Endothelial cell of umbilical vein (primary cell): Measurements from ENCODE around the gene TIMP4. TPM values are rescaled to one million over a fixed set of nuclear protein-coding genes. Genes with fewer than 3 reads are reported as not detected.
A peak's percentile ranks its signal among the peaks of the same experiment; 100 is the strongest.

Experiments
- BruUV-seq: library from RNA; stranded (reverse); fragments of 400-500 nt; replicated peaks from 2 replicates; lab custom pipeline; 2021; lab: Mats Ljungman, UMichigan
- CTCF ChIA-PET: fragments of 300-600, 350-600 bp; sonication (Branson Sonifier 250); formaldehyde crosslinking; loops from one replicate; lab custom pipeline; 2021; ENCODE audit warnings: antibody characterized with exemption, inconsistent platforms; lab: Charles Lee
- POLR2A ChIA-PET: fragments of 300-600, 350-600 bp; sonication (Branson Sonifier 250); formaldehyde crosslinking; loops from one replicate; lab custom pipeline; 2021; ENCODE audit warnings: antibody characterized with exemption, inconsistent platforms; lab: Charles Lee
- DNase-seq: peaks from one replicate; pipeline ENCODE4 v3.0.0-alpha.2; 2011; ENCODE audit warnings: low read depth, low spot score
- FAIRE-seq: peaks from 2 replicates; lab custom pipeline; 2011; peaks lifted over from hg19 to GRCh38; lab: Jason Lieb, UNC
- H2AFZ ChIP-seq: 2 replicates; pipeline ENCODE4 v1.6.0; 2012; ENCODE audit warnings: low read depth, low read length, control low read depth, inconsistent platforms
- H3K27ac ChIP-seq: 2 replicates; pipeline ENCODE4 v1.5.1; 2011; ENCODE audit warnings: low read depth, mild to moderate bottlenecking, control low read depth, low read length, moderate library complexity; ENCODE audit not compliant: insufficient read depth
- H3K27me3 ChIP-seq, 2 experiments: 2 replicates each; pipeline versions ENCODE4 v1.6.0 to v1.6.1; 2011; ENCODE audit warnings: low read length in 2 of 2, mixed read lengths in 1 of 2; ENCODE audit not compliant: control insufficient read depth in 2 of 2, insufficient read depth in 2 of 2
- H3K36me3 ChIP-seq, 2 experiments: 2 replicates in 1 of 2; 3 replicates in 1 of 2; pipeline ENCODE4 v1.5.1; 2011; ENCODE audit warnings: low read length in 2 of 2, mild to moderate bottlenecking in 1 of 2, moderate library complexity in 1 of 2; ENCODE audit not compliant: control insufficient read depth in 2 of 2, insufficient read depth in 2 of 2; ENCODE audit errors: extremely low read depth in 1 of 2
- H3K4me1 ChIP-seq: 3 replicates; pipeline ENCODE4 v1.5.1; 2011; ENCODE audit warnings: mild to moderate bottlenecking, low read length; ENCODE audit not compliant: control insufficient read depth, insufficient read depth; ENCODE audit errors: extremely low read depth
- H3K4me2 ChIP-seq: 2 replicates; pipeline ENCODE4 v1.6.1; 2011; ENCODE audit warnings: low read length, control low read depth, mixed read lengths; ENCODE audit not compliant: insufficient read depth
- H3K4me3 ChIP-seq, 3 experiments: fragments of 200-600 bp in 1 of 3; sonication (generic), shearing (Covaris generic) in 1 of 3; replicated peaks in 1 of 3; 2 replicates each; pipeline ENCODE4 v1.5.1; 2011 to 2016; ENCODE audit warnings: control low read depth in 3 of 3, low read length in 3 of 3, mild to moderate bottlenecking in 2 of 3, inconsistent platforms in 1 of 3, low read depth in 1 of 3, moderate library complexity in 1 of 3; ENCODE audit not compliant: insufficient read depth in 1 of 3
- H3K79me2 ChIP-seq: 2 replicates; pipeline ENCODE4 v1.6.0; 2012; ENCODE audit warnings: low read length, inconsistent platforms; ENCODE audit not compliant: control insufficient read depth, insufficient read depth
- H3K9ac ChIP-seq: replicated peaks from 2 replicates; pipeline ENCODE3; 2011; ENCODE audit warnings: low read length, control low read depth; ENCODE audit not compliant: insufficient read depth; ENCODE audit errors: extremely low read depth
- H3K9me1 ChIP-seq: replicated peaks from 3 replicates; pipeline ENCODE4 v1.6.0; 2011; ENCODE audit warnings: mild to moderate bottlenecking, low read length; ENCODE audit not compliant: control insufficient read depth, insufficient read depth; ENCODE audit errors: extremely low read depth
- H3K9me3 ChIP-seq: replicated peaks from 2 replicates; pipeline ENCODE4 v1.5.1; 2012; ENCODE audit warnings: low read length, inconsistent platforms; ENCODE audit not compliant: control insufficient read depth, insufficient read depth
- H4K20me1 ChIP-seq: replicated peaks from 2 replicates; pipeline ENCODE3; 2011; ENCODE audit warnings: mild to moderate bottlenecking, low read length; ENCODE audit not compliant: control insufficient read depth, insufficient read depth; ENCODE audit errors: extremely low read depth
- FOS ChIP-seq: IDR thresholded peaks from 2 replicates; pipeline ENCODE4 v1.6.1; 2011; ENCODE audit warnings: mild to moderate bottlenecking, low read length, moderate library complexity, borderline replicate concordance; ENCODE audit not compliant: insufficient read depth
- JUN ChIP-seq: IDR thresholded peaks from 2 replicates; pipeline ENCODE4 v1.6.1; 2011; ENCODE audit warnings: borderline replicate concordance, low read depth; ENCODE audit not compliant: insufficient read length, insufficient read depth
- POLR2A ChIP-seq: IDR thresholded peaks from 2 replicates; pipeline ENCODE4 v1.6.1; 2012; ENCODE audit warnings: low read depth, mild to moderate bottlenecking, control low read depth, low read length
- dilution Hi-C: fragments of 300-500 bp; cut with MboI; formaldehyde crosslinking; loops from one replicate; pipeline ENCODE4 v1.15.0; 2019; ENCODE audit warnings: low sequenced_read_pairs; ENCODE audit not compliant: extremely low pct_ligation_motif_present
- intact Hi-C: fragments of 100-400 bp; cut with micrococcal nuclease; formaldehyde crosslinking; loops from one replicate; pipeline ENCODE4 v1.10.0; 2022
- polyA plus RNA-seq, 4 experiments: library from polyadenylated mRNA; depleted of rRNA in 3 of 4; stranded (reverse) in 3 of 4; unstranded in 1 of 4; fragments of >200 nt; gene quantifications; 2 replicates each; pipeline versions ENCODE4 v1.2.1 to v1.2.3, GENCODE V29; 2011 to 2012; ENCODE audit warnings: missing spikeins in 1 of 4
- total RNA-seq: library from RNA; stranded (reverse); gene quantifications from 2 replicates; pipeline ENCODE4 v1.2.3, GENCODE V29; 2021
- TF ChIP-seq, protein P1 (sequence below), 2 donors: IDR thresholded peaks; 1 replicate in 1 of 2; 2 replicates in 1 of 2; pipeline ENCODE4 v1.5.1; 2011; ENCODE audit warnings: low read length in 2 of 2, mild to moderate bottlenecking in 2 of 2, moderate library complexity in 2 of 2, control low read depth in 1 of 2, inconsistent platforms in 1 of 2, low read depth in 1 of 2; ENCODE audit not compliant: insufficient read depth in 1 of 2; ENCODE audit errors: extremely low read depth in 1 of 2

TIMP4 gene
- total and polyA plus RNA-seq, 2 donors (not counting 3 experiments of a cell fraction or from before 2014, with no cell fraction given): 0.07 to 0.40 TPM

GRCh38 chr3:12165909-12166308 lies 7.2 kb upstream of the TIMP4 start:
- no peak overlapping the region for H3K4me3 ChIP-seq

GRCh38 chr3:12159227-12159601 lies 502 bp upstream of the TIMP4 start:
- POLR2A ChIA-PET: no interaction called here

More at GRCh38 chr3:12165909-12166308, 7.2 kb upstream of the TIMP4 start:
- no peaks in the 10 kb centered on the region for H4K20me1 ChIP-seq
- TF ChIP-seq POLR2A (no peak), FOS (no peak)
- dilution Hi-C loops (no loop called here), intact Hi-C loops (no loop called here)
- no peaks in the 10 kb centered on the region for H3K9me3 ChIP-seq
- FAIRE-seq (no peak), DNase-seq (no peak)
- H3K27me3 ChIP-seq: peaks cover 3 to 4% of the 10 kb centered on the region in 2 experiments
- CTCF ChIA-PET: no interaction called here
- BruUV-seq: no TSS peak
- POLR2A ChIA-PET: no interaction called here
- no peaks in the 10 kb centered on the region for H3K4me1 ChIP-seq
- H3K9ac ChIP-seq: no peak overlapping the region
- no peaks in the 10 kb centered on the region for H3K9me1 ChIP-seq
- H3K27ac ChIP-seq: no peak overlapping the region
- no peak overlapping the region for H2AFZ ChIP-seq
- H3K79me2 ChIP-seq: no peaks in the 10 kb centered on the region
- H3K4me2 ChIP-seq: no peak overlapping the region
- no peaks in the 10 kb centered on the region for H3K36me3 ChIP-seq

More at GRCh38 chr3:12159227-12159601, 502 bp upstream of the TIMP4 start:
- no peaks in the 10 kb centered on the region for H3K36me3 ChIP-seq
- no TSS peak for BruUV-seq
- no peaks in the 10 kb centered on the region for H3K9me3 ChIP-seq
- H3K79me2 ChIP-seq: no peaks in the 10 kb centered on the region
- no peak overlapping the region for H3K4me3 ChIP-seq
- H4K20me1 ChIP-seq: no peaks in the 10 kb centered on the region
- CTCF ChIA-PET: interaction anchor here (1.1 to 2.5 kb wide), 3 partner anchors 17 to 325 kb away, joined by 3 to 18 read pairs (median 4); partner anchors contain the start of gene TSEN2
- FAIRE-seq (no peak), DNase-seq (no peak)
- no peak overlapping the region for H3K27ac ChIP-seq
- intact Hi-C loops (no loop called here), dilution Hi-C loops (no loop called here)
- no peak for TF ChIP-seq JUN
- TF ChIP-seq, protein P1, sequence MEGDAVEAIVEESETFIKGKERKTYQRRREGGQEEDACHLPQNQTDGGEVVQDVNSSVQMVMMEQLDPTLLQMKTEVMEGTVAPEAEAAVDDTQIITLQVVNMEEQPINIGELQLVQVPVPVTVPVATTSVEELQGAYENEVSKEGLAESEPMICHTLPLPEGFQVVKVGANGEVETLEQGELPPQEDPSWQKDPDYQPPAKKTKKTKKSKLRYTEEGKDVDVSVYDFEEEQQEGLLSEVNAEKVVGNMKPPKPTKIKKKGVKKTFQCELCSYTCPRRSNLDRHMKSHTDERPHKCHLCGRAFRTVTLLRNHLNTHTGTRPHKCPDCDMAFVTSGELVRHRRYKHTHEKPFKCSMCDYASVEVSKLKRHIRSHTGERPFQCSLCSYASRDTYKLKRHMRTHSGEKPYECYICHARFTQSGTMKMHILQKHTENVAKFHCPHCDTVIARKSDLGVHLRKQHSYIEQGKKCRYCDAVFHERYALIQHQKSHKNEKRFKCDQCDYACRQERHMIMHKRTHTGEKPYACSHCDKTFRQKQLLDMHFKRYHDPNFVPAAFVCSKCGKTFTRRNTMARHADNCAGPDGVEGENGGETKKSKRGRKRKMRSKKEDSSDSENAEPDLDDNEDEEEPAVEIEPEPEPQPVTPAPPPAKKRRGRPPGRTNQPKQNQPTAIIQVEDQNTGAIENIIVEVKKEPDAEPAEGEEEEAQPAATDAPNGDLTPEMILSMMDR (IDR thresholded peaks at IDR 0.05; ENCODE audit: extremely low read depth in 1 of 2, insufficient read depth in 1 of 2, low read depth in 1 of 2, low read length in 2 of 2): no peak
- peaks cover 3 to 7% of the 10 kb centered on the region in 2 experiments for H3K27me3 ChIP-seq
- no peak overlapping the region for H3K9ac ChIP-seq
- H3K9me1 ChIP-seq: no peaks in the 10 kb centered on the region
- no peaks in the 10 kb centered on the region for H3K4me1 ChIP-seq
- no peak overlapping the region for H3K4me2 ChIP-seq
- peak overlapping the region; percentile 72 for H2AFZ ChIP-seq
